ENCODE results near the gene CAND2. TPM values are rescaled to one million over a fixed set of nuclear protein-coding genes. Genes with fewer than 3 reads are reported as not detected.

Gene CAND2
- total and polyA plus RNA-seq, 10 of the 15 experiments (the other 5 are each of a cell fraction or from before 2014, with no cell fraction given) = 0.03 to 1.9 (median 0.52) TPM

GRCh38 chr3:12756635-12757034 lies 39.8 kb upstream of the CAND2 start (continued):
- TF ChIP-seq NRF1 (conservative IDR thresholded peaks at IDR 0.05; ENCODE audit: low read depth, low read length) = no peak
- no peak for TF ChIP-seq STAT1 (conservative IDR thresholded peaks at IDR 0.05)
- TF ChIP-seq ZNF207 (IDR thresholded peaks at IDR 0.05; ENCODE audit: borderline replicate concordance) = no peak
- no peak for TF ChIP-seq SMC3 (IDR thresholded peaks at IDR 0.05; ENCODE audit: borderline replicate concordance, low read length)
- no peak for TF ChIP-seq GABPA (IDR thresholded peaks at IDR 0.05; ENCODE audit: low read depth)

- FAIRE-seq (peak; percentile 84), ATAC-seq (peak; percentile 72), DNase-seq (ENCODE audit: low read depth, low spot score) (no peak)
- RAD21 ChIA-PET (ENCODE audit: unreplicated experiment) = no interaction called here
- TF ChIP-seq IRF5 (IDR thresholded peaks at IDR 0.05; ENCODE audit: borderline replicate concordance) = no peak
- no peak for TF ChIP-seq NR2F1 (conservative IDR thresholded peaks at IDR 0.05)
- TF ChIP-seq SRF (IDR thresholded peaks at IDR 0.05; ENCODE audit: low read depth in 2 of 2, low read length in 2 of 2) = no peak
- 0 out of 2 replicates have a peak, but pooled peaks have one; percentile 11 for TF ChIP-seq ZNF384 (IDR thresholded peaks at IDR 0.05; ENCODE audit: borderline replicate concordance, low read depth, low read length)
- TF ChIP-seq TCF7 (IDR thresholded peaks at IDR 0.05; ENCODE audit: borderline replicate concordance) = no peak
- intact Hi-C loops (cut with micrococcal nuclease; ENCODE audit: unreplicated experiment) (no loop called here), in situ Hi-C loops (cut with MboI) (no loop called here)
- Histone ChIP-seq H3K9ac (ENCODE audit: control insufficient read depth, insufficient read depth, low read length) (peak overlapping the region; percentile 3; the same call in 1 of the 2 replicates), H3K27me3 (replicated peaks in 1 of 2; ENCODE audit: control insufficient read depth in 2 of 2, insufficient read depth in 2 of 2, low read length in 1 of 2) (no peaks in the 10 kb centered on the region), H4K20me1 (ENCODE audit: control insufficient read depth, insufficient read depth) (no peaks in the 10 kb centered on the region), H3K9me3 (replicated peaks; ENCODE audit: control insufficient read depth, insufficient read depth, low read length) (no peaks in the 10 kb centered on the region), H3K4me2 (ENCODE audit: control insufficient read depth, insufficient read depth) (no peak overlapping the region), H3K4me1 (ENCODE audit: control insufficient read depth, insufficient read depth, low read length) (peaks cover 24% of the 10 kb centered on the region), H3K27ac (ENCODE audit: control insufficient read depth, insufficient read depth) (0 out of 2 replicates have a peak overlapping the region, but pooled peaks have one; percentile 30), H3K79me2 (ENCODE audit: control insufficient read depth, insufficient read depth, low read length) (no peaks in the 10 kb centered on the region), H3K4me3 (no peak overlapping the region), H2AFZ (ENCODE audit: control insufficient read depth, low read depth, low read length) (peak overlapping the region; percentile 91), H3K36me3 (ENCODE audit: control insufficient read depth in 2 of 2, insufficient read depth in 2 of 2, low read length in 1 of 2) (no peaks in the 10 kb centered on the region)
- POLR2A ChIA-PET = interaction anchor here (1.7 kb wide), 1 partner anchor 16 kb away, joined by 3 read pairs; no protein-coding TSS in a partner anchor
- BruUV-seq (replicated peaks) = no TSS peak
- SMC1A ChIA-PET (ENCODE audit: uncharacterized antibody, unreplicated experiment) = interaction anchor here (1.2 kb wide), 1 partner anchor 8 kb away, joined by 6 read pairs; no protein-coding TSS in a partner anchor
- 37% methylated on average over 5 of the region's 5 CpGs for WGBS (ENCODE audit: insufficient coverage, insufficient replicate concordance, low lambda C conversion rate, missing lambda C conversion rate)
- CTCF ChIA-PET = interaction anchor here (0.6 to 2.8 kb wide), 5 partner anchors 11 to 563 kb away, joined by 3 to 9 read pairs (median 4); no protein-coding TSS in a partner anchor
Measured at GRCh38 chr3:12758025-12758781, 38.3 kb upstream of the CAND2 start.

Data from GM12878 (cell line).